Astrocyte (in vitro differentiated cells and primary cell): ENCODE data around the gene LTC4S.

Experiments used
- EZH2 ChIP-seq: IDR thresholded peaks from 2 replicates; pipeline ENCODE4 v1.6.1; 2012; ENCODE audit warnings: mild to moderate bottlenecking, low read length, inconsistent platforms; ENCODE audit not compliant: insufficient read depth
- TF ChIP-seq, protein P1 (sequence below): IDR thresholded peaks from 2 replicates; pipeline ENCODE4 v1.5.1; 2011; ENCODE audit warnings: low read depth, mild to moderate bottlenecking, inconsistent platforms, low read length, moderate library complexity; ENCODE audit not compliant: insufficient read depth

DNA sequence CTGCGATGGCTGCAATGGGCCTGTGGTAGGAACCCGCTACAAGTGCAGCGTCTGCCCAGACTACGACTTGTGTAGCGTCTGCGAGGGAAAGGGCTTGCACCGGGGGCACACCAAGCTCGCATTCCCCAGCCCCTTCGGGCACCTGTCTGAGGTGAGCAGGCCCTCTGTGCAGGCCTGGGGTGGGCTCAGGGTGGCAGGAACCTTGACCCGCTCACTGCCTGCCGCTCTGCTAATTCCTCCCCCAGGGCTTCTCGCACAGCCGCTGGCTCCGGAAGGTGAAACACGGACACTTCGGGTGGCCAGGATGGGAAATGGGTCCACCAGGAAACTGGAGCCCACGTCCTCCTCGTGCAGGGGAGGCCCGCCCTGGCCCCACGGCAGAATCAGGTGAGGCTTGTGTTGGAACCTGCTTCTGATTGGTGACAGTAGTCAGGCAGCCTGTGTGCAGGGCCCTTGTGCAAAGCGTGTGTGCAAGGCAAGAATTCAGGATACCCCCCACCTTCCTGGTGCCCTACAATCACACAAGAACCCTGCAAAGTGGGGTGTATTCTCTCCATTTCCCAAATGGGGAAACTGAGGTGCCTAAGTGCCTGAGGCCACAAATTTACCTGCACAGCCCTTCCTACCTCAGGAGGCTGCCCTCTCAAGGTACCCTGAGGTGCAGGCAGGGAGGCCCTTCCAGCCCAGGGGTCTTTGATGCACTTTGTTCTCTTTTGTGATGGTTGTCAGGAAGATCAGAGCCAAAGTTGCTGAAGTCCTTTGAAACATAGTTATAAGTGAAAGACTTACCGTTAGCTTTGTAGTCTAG lies 30.4 kb downstream of the LTC4S start:
- TF ChIP-seq, protein P1, sequence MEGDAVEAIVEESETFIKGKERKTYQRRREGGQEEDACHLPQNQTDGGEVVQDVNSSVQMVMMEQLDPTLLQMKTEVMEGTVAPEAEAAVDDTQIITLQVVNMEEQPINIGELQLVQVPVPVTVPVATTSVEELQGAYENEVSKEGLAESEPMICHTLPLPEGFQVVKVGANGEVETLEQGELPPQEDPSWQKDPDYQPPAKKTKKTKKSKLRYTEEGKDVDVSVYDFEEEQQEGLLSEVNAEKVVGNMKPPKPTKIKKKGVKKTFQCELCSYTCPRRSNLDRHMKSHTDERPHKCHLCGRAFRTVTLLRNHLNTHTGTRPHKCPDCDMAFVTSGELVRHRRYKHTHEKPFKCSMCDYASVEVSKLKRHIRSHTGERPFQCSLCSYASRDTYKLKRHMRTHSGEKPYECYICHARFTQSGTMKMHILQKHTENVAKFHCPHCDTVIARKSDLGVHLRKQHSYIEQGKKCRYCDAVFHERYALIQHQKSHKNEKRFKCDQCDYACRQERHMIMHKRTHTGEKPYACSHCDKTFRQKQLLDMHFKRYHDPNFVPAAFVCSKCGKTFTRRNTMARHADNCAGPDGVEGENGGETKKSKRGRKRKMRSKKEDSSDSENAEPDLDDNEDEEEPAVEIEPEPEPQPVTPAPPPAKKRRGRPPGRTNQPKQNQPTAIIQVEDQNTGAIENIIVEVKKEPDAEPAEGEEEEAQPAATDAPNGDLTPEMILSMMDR: no peak
- TF ChIP-seq EZH2: no peak
